ENCODE measurements around the gene F2RL2.

The F2RL2 gene

DNA sequence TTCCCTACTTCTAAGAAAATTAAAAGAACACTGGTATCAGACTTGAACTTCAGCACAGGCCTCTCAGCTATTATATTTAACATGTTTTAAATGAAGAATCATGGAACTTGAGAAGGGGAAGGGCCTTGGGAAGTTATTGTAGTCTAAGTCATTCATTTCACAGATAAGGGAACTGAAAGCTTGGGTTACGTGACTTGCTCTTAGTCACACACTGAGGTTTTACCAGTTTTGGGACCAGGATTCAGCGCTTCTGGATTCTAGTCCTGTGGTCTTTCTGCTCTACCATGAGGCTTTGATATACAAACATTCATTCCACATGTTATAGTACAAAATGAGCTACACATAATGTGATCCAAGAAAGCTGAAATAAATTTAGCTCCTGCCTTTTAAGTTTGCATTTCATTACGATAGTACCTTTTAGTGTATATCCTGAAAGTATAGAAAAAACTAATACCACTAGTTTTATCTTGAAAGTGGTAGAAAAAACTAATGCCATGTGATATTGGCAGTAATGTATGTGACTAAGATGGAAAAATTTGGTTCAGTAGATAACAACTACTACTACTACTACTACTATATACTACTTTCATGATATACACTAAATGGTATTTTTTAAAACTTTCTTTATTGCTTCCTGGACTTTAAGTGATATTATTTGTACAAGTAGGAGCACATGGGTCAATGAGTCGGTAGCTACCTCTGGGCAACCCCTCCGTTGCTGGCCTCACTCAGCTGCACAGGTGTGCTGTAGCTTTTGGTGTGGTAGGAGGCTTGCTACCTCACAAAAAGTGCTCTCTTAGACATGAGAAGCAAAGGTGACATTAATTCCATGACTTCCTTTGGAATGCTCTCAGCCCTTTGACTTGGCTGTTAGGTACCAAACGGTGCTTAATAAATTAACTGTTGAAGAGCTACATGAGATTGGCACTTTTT, 40.7 kb downstream of the F2RL2 start:
- no peak for DNase-seq

- DNase-seq: no peak
These were observed 42.2 kb downstream of the F2RL2 start for GRCh38 chr5:76580981-76581380.

DNA sequence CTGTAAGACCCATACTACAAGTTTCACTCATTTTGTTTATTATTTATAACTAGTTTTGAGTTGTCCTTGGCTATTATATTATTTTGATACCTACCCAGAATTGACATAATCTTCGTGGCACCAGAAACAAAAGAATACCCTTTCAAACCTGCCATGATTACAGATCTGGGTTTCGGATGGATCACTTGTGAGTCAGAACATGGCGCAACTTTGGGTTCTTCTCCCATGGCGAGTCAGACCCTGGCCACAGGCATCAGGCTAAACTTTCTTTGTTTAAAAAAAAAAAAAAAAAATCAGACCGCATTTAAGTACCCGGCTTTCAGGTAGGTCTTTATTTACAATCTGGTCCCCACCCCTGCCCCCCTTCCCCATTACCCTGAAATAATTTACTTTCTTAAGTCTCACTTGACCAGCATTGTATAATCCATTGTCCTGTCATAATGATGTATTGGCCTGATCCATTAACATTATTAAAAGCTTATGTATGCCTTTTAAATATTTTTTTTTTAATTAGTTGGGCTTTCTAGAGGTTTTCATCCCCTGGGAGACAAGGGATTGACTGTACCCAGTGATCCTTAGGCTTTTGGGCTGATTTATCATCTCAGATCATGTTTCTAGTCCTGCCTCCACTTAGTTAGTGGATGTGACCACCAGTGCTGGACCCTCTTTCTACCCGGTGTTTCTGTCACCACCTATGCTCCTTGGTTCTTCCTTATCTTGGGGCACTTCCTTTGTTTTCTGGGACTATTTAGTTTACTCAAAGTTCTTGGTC, 43.9 kb downstream of the F2RL2 start:
- no peak for DNase-seq

DNA sequence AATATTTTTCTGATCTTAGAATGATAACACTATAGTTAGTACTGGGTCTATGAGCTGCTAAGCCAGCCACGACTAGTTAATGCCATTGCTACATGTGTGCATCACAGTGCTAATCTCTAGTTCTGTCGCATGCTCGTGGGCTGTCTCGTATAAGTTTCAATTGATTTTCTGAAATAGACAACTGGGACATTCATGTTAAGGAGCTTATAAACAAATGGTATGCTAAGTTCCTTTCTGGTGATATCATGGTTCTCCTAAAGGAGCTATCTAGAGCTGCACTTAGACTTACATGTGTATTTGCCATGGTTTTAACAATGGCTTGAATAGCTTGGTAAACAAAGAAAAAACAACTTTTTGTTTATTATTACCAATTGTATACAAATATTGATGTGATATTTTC, 46.2 kb downstream of the F2RL2 start:
- no peak for DNase-seq

DNA sequence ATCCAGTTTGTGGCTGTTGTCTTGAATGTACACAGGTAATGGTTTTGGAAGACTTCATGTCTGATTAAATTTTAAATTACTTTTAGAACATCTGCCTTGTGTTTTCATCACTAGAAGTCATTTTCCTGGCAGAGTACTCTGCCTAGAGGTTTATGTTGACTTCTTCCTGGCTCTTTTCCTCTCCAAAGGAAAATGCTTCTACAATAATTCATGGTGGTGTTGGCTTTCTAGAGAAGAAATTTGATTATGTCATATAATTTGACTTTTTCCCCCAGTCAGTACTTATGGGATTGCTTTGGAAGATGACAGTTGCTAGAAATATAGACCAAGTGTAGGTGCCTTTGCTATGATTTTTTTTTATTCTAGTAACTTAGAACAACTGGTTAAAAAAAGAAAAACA, 46.8 kb downstream of the F2RL2 start:
- no peak for DNase-seq

DNA sequence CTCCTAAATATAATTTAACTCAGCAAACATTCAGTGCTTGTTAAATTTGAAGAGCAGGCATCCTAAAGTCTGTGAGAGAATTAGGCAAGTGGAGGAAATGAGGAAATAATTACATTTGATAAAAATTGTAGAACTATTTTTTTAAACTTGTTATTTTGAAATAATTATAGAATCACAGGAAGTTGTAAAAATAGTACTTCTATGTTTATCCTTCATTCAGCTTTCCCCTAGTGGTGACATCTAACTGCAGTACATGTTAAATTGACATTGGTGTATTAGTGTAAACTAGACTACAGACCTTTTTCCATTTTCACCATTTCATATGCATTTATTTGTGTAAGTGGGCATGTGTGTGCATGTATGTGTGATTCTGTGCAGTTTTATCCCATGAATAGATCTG, 51.6 kb downstream of the F2RL2 start:
- no peak for DNase-seq

GRCh38 chr5:76570153-76570552, 53.0 kb downstream of the F2RL2 start:
- no peak for DNase-seq
